OCI-LY1 (cell line): ENCODE data around the gene ZC3H13.

ENCODE experiments used
- EZH2 ChIP-seq: fragments of 200-600 bp; sonication (generic), shearing (Covaris generic); IDR thresholded peaks from 2 replicates; pipeline ENCODE4 v1.8.0; 2017; ENCODE audit warnings: borderline replicate concordance, mixed run types, mild to moderate bottlenecking, antibody characterized with exemption, low read length, moderate library complexity, mixed read lengths
- TF ChIP-seq, protein P1 (sequence below): fragments of 200-600 bp; sonication (generic), shearing (Covaris generic); IDR thresholded peaks from 2 replicates; pipeline ENCODE4 v1.5.1; 2017; ENCODE audit warnings: mild to moderate bottlenecking, antibody characterized with exemption, low read length, moderate library complexity, mixed read lengths

DNA sequence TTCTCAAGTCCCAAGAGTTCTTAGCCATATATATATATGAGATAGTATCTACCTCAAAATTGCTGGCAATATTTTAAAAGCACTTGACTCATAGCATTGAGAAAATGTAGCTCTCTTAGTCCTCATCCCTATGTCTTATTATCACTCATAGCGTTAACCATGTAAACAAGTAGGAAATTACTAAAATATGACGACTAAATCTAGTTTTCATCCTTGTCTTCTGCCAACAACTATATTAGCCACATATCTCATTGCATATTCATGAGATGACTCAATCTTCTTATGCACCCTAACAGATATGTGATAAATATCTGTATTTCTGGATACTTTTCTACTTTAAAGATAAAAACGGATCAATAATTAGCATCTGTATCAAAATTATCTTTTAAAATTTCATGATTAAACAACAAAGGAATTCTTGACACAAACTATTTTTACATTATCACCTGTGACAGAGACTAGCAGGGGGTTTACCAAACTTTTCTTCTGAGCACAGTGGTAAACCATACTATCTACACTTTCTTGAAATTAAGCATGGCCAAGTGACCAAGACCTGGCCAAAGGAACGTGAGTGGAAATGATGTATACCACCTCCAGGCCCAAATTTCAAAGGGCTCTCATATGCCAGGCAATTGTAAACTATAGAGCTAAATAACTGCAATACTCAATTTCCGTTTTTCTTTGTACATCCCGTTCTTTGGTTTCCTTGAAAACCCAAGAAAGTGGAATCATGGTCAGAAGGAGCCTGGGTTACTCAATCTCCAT lies 45.7 kb downstream of the ZC3H13 start:
- TF ChIP-seq, protein P1, sequence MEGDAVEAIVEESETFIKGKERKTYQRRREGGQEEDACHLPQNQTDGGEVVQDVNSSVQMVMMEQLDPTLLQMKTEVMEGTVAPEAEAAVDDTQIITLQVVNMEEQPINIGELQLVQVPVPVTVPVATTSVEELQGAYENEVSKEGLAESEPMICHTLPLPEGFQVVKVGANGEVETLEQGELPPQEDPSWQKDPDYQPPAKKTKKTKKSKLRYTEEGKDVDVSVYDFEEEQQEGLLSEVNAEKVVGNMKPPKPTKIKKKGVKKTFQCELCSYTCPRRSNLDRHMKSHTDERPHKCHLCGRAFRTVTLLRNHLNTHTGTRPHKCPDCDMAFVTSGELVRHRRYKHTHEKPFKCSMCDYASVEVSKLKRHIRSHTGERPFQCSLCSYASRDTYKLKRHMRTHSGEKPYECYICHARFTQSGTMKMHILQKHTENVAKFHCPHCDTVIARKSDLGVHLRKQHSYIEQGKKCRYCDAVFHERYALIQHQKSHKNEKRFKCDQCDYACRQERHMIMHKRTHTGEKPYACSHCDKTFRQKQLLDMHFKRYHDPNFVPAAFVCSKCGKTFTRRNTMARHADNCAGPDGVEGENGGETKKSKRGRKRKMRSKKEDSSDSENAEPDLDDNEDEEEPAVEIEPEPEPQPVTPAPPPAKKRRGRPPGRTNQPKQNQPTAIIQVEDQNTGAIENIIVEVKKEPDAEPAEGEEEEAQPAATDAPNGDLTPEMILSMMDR, result no peak
- no peak for TF ChIP-seq EZH2
